ENCODE results near the gene CEP131. TPM values are rescaled to one million over a fixed set of nuclear protein-coding genes. Genes with fewer than 3 reads are reported as not detected.
A peak's percentile ranks its signal among the peaks of the same experiment; 100 is the strongest.

The CEP131 gene
- polyA plus RNA-seq, 2 of the 4 experiments (the other 2 are of a cell fraction) = 3.3 to 11.5 TPM

DNA sequence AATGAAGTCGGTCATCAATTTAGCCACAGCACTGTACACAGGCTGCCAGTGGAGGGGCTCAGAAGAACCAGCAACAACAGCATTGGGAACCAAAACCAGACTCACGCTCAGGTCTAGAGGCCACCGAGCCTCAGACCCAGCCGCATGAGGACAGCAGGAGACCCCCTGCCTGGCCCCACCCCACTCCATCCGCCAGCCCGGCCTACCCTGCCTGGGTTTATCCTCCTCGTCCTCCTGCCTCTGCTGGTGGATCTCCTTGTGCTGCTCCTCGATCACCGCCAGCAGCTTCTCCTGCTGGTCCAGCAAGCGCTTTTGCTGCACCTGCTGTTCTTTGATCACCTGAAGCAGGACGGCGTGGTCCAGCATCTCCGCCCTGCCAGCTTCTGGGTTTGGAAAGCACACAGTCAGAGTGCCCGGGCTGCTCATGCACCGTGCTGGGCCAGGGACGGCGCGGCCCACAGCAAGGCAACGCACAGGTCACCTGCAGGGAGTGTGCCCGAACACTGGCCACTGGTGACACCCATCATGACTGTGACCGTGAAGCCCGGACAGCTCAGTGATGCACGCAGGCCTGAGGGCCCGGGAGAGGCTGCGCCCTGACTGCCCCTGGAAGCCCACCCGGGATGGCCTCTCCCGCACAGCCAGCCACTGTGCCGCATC lies 24.0 kb upstream of the CEP131 start:
- WGBS (ENCODE audit: missing lambda C conversion rate) = 90% methylated on average over 19 of the region's 28 CpGs
- ChIA-PET POLR2A (interaction anchor here (1.1 to 1.7 kb wide), 2 partner anchors 8 to 238 kb away, joined by 3 to 5 read pairs; partner anchors contain the start of genes NDUFAF8 and TEPSIN), CTCF (interaction anchor here (1.2 to 2.8 kb wide), 3 partner anchors 9 to 104 kb away, joined by 5 to 8 read pairs (median 8); no protein-coding TSS in a partner anchor)
- Histone ChIP-seq H3K4me3 (no peak overlapping the region), H3K27ac (no peak overlapping the region), H3K4me1 (no peaks in the 10 kb centered on the region), H3K9me3 (no peaks in the 10 kb centered on the region), H3K4me2 (no peak overlapping the region)
- FAIRE-seq = no peak
- ATAC-seq = peak in 1 of 2 experiments; percentile 1; a peak in 2 of 6 replicates
- TF ChIP-seq POLR2A (IDR thresholded peaks at IDR 0.05; ENCODE audit: low read length) (0 out of 2 replicates have a peak, but pooled peaks have one; percentile 6), BHLHE40 (IDR thresholded peaks at IDR 0.05; ENCODE audit: low read depth, low read length) (no peak)
- DNase-seq (ENCODE audit: low read depth in 1 of 2, low spot score in 1 of 2) = no peak

DNA sequence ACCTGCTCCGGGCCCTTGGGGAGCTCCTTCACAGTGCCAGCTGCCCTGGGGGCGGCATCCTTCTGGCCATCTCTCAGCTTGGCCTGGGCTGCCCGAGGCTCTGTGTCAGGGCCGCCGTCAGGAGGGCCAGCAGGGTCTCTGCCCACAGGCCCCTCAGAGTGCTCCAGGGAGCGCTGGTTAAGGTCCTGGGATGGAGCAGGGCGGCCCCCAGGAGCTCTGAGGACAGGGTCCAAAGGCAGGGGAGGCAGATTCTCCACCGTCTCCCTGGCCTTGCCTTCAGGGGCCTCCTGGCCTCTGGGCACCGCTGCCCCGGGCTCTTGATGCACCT lies 23.5 kb upstream of the CEP131 start:
- Histone ChIP-seq H3K27ac (no peak overlapping the region), H3K9me3 (no peaks in the 10 kb centered on the region), H3K4me3 (no peak overlapping the region), H3K4me1 (peaks cover under 1% of the 10 kb centered on the region; the same call in 1 of the 3 replicates), H3K4me2 (no peak overlapping the region)
- WGBS (ENCODE audit: missing lambda C conversion rate) = 93% methylated on average over 8 of the region's 10 CpGs
- FAIRE-seq (no peak), ATAC-seq (peak in 1 of 2 experiments; percentile 4; a peak in 2 of 6 replicates), DNase-seq (ENCODE audit: low read depth in 1 of 2, low spot score in 1 of 2) (no peak)
- TF ChIP-seq, protein P1, sequence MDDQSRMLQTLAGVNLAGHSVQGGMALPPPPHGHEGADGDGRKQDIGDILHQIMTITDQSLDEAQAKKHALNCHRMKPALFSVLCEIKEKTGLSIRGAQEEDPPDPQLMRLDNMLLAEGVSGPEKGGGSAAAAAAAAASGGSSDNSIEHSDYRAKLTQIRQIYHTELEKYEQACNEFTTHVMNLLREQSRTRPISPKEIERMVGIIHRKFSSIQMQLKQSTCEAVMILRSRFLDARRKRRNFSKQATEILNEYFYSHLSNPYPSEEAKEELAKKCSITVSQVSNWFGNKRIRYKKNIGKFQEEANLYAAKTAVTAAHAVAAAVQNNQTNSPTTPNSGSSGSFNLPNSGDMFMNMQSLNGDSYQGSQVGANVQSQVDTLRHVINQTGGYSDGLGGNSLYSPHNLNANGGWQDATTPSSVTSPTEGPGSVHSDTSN (IDR thresholded peaks at IDR 0.05) = 0 out of 2 replicates have a peak, but pooled peaks have one; percentile 7
- TF ChIP-seq ZSCAN20 (CRISPR knock-in tag; IDR thresholded peaks at IDR 0.05) = no peak
- ChIA-PET CTCF (interaction anchor here (1.2 to 2.8 kb wide), 2 partner anchors 8 to 103 kb away, joined by 5 to 8 read pairs; no protein-coding TSS in a partner anchor), POLR2A (interaction anchor here (1.1 kb wide), 1 partner anchor 238 kb away, joined by 3 read pairs; no protein-coding TSS in a partner anchor)

DNA sequence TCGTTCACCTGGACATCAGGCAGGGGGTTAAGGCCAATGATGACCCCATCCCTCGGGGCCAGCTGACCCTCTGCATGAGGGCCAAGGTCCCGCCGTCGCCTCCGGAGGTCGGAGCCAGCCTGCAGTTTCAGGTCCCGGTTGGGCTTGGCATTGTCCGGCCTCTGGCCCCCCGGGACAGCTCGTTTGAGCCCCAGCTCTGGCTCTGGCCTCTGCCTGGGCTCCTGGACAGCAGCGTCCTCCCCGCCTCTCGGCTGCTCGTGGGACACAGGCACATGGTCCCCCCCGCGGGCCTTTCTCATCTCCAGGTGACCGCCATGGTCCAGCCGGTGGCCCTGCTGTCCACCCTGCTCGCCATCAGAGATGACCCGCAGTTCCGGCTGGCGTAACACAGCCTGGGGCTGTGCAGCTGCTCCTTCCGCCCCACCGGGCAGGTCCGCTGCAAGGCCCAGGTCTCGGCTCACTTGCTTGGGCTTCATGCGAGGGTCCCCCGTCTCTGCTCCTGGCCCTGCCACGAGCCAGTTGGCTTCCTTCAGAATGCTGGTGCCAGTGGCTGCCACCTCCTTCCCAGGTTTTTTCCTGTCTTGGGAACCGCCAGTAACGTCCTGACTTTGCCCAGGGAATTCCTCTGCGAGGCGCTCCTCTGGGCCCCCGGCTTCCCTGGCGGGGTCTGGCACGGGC lies 23.0 kb upstream of the CEP131 start:
- no peak overlapping the region for H3K27ac ChIP-seq
- peaks cover 5% of the 10 kb centered on the region for H3K4me1 ChIP-seq
- no peak for TF ChIP-seq EP300 (IDR thresholded peaks at IDR 0.05)
- no peak for TF ChIP-seq FOSB (CRISPR knock-in tag; IDR thresholded peaks at IDR 0.05)
- TF ChIP-seq BHLHE40 (IDR thresholded peaks at IDR 0.05; ENCODE audit: low read depth, low read length) = no peak
- H3K9me3 ChIP-seq = no peaks in the 10 kb centered on the region
- no peak for FAIRE-seq
- CTCF ChIA-PET = interaction anchor here (1.1 to 2.8 kb wide), 6 partner anchors 7 to 144 kb away, joined by 3 to 8 read pairs (median 4); no protein-coding TSS in a partner anchor
- no peak overlapping the region for H3K4me2 ChIP-seq
- peak in 1 of 2 experiments; percentile 5; a peak in 3 of 6 replicates for ATAC-seq
- H3K4me3 ChIP-seq = no peak overlapping the region
- POLR2A ChIA-PET = interaction anchor here (1.0 to 1.1 kb wide), 2 partner anchors 23 to 239 kb away, joined by 3 read pairs; partner anchors contain the start of gene CEP131
- 96% methylated on average over 37 of the region's 37 CpGs for WGBS (ENCODE audit: missing lambda C conversion rate)
- DNase-seq (ENCODE audit: low read depth in 1 of 2, low spot score in 1 of 2) = no peak

DNA sequence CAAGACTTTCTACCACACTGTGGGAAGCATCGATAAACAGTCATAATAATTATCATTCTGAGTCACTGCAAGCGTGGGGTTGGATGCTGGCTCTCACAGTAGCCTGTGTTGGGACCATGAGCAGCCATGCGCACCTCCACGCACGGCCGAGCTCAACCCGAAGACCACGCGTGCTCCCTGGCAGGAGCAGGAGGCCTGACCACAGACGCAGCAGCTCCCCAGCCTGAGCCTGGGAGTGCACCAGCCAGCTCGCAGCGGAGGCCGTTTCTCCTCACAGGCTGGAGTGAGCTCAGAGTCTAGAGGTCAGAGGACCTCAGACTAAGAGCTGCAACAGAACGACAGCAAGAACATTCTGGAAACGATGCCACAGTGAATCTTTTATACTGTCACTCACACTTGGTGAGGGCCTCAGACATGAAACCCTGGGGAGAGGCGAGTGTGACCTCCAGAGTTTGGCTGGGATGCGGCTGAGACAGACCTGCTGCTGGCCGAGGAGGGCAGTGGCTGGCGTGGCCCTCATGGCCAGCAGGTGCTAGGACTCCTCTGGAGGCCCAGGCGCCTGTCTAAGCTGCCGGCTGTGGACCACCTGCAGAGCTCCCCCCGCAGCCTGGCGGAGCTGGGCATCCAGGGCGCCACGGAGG lies 22.4 kb upstream of the CEP131 start:
- CTCF ChIA-PET = interaction anchor here (1.1 to 2.8 kb wide), 6 partner anchors 8 to 143 kb away, joined by 3 to 8 read pairs (median 4); no protein-coding TSS in a partner anchor
- Histone ChIP-seq H3K27ac (no peak overlapping the region), H3K4me1 (peaks cover 12% of the 10 kb centered on the region), H3K9me3 (no peaks in the 10 kb centered on the region), H3K4me3 (no peak overlapping the region), H3K4me2 (no peak overlapping the region)
- ATAC-seq = peak in 1 of 2 experiments; percentile 7; a peak in 3 of 6 replicates
- WGBS (ENCODE audit: missing lambda C conversion rate) = 91% methylated on average over 22 of the region's 25 CpGs
- POLR2A ChIA-PET = interaction anchor here (1.0 to 1.1 kb wide), 2 partner anchors 22 to 239 kb away, joined by 3 read pairs; partner anchors contain the start of gene CEP131
- TF ChIP-seq, protein P2, sequence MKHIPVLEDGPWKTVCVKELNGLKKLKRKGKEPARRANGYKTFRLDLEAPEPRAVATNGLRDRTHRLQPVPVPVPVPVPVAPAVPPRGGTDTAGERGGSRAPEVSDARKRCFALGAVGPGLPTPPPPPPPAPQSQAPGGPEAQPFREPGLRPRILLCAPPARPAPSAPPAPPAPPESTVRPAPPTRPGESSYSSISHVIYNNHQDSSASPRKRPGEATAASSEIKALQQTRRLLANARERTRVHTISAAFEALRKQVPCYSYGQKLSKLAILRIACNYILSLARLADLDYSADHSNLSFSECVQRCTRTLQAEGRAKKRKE (CRISPR knock-in tag; IDR thresholded peaks at IDR 0.05; ENCODE audit: low read depth) = no peak
- no peak for TF ChIP-seq RAD21 (conservative IDR thresholded peaks at IDR 0.05 in 1 of 2, IDR thresholded peaks at IDR 0.05 in 1 of 2)
- TF ChIP-seq, protein P3, sequence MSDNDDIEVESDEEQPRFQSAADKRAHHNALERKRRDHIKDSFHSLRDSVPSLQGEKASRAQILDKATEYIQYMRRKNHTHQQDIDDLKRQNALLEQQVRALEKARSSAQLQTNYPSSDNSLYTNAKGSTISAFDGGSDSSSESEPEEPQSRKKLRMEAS (IDR thresholded peaks at IDR 0.05) = 0 out of 2 replicates have a peak, but pooled peaks have one; percentile 3
- peak; percentile 13; the same call in 1 of the 2 replicates for TF ChIP-seq POLR2A (IDR thresholded peaks at IDR 0.05; ENCODE audit: low read length)
- TF ChIP-seq FOSL2 (IDR thresholded peaks at IDR 0.05) = no peak
- no peak for TF ChIP-seq FOSL2 (CRISPR knock-in tag; IDR thresholded peaks at IDR 0.05)
- TF ChIP-seq, protein P1 (IDR thresholded peaks at IDR 0.05) = peak; percentile 54
- TF ChIP-seq ZNF302 (CRISPR knock-in tag; IDR thresholded peaks at IDR 0.05) = no peak
- TF ChIP-seq ZSCAN20 (CRISPR knock-in tag; IDR thresholded peaks at IDR 0.05) = no peak
- TF ChIP-seq EHMT2 (IDR thresholded peaks at IDR 0.05; ENCODE audit: low read depth) = no peak
- TF ChIP-seq POLR2AphosphoS2 (conservative IDR thresholded peaks at IDR 0.05; ENCODE audit: low read length) = 0 out of 2 replicates have a peak, but pooled peaks have one; percentile 21
- no peak for FAIRE-seq
- no peak for DNase-seq (ENCODE audit: low read depth in 1 of 2, low spot score in 1 of 2)

All from A549 (cell line).